HepG2 (cell line): ENCODE results near the gene SAE1. TPM values are rescaled to one million over a fixed set of nuclear protein-coding genes. Genes with fewer than 3 reads are reported as not detected.

Experiments used
- CAMTA2 ChIP-seq: sonication (generic); formaldehyde crosslinking; IDR thresholded peaks from 2 replicates; pipeline ENCODE4 v1.4.0; 2020; ENCODE audit warnings: mild to moderate bottlenecking, missing genetic modification reagents, borderline replicate concordance
- FOXA3 ChIP-seq: IDR thresholded peaks from 2 replicates; pipeline ENCODE4 v1.6.1; 2016; ENCODE audit warnings: missing genetic modification reagents, missing compliant biosample characterization
- HNRNPH1 ChIP-seq: fragments of 200-400 bp; formaldehyde crosslinking; optimal IDR thresholded peaks from 2 replicates; pipeline ENCODE3; 2017; ENCODE audit warnings: mild to moderate bottlenecking, low read depth, low read length
- KLF15 ChIP-seq: sonication (generic); formaldehyde crosslinking; IDR thresholded peaks from 2 replicates; pipeline ENCODE4 v1.8.1; 2023; ENCODE audit warnings: borderline replicate concordance, mild to moderate bottlenecking, inconsistent platforms, missing genetic modification reagents, mixed read lengths
- KLF9 ChIP-seq: IDR thresholded peaks from 2 replicates; pipeline ENCODE4 v1.6.1; 2016; ENCODE audit warnings: low read depth
- MAZ ChIP-seq, 2 experiments: sonication (generic) in 1 of 2; formaldehyde crosslinking in 1 of 2; IDR thresholded peaks; 2 replicates each; pipeline versions ENCODE4 v1.5.0 to v1.6.1; 2012 to 2020; ENCODE audit warnings: low read depth in 2 of 2, mild to moderate bottlenecking in 2 of 2, borderline replicate concordance in 1 of 2, improper control_type of control experiment in 1 of 2, low read length in 1 of 2, missing genetic modification reagents in 1 of 2, moderate library complexity in 1 of 2
- NCOR1 ChIP-seq: fragments of 200-600 bp; sonication (generic); IDR thresholded peaks from 2 replicates; pipeline ENCODE4 v1.7.0; 2017; ENCODE audit warnings: antibody characterized with exemption, low read length, borderline replicate concordance
- SNAPC2 ChIP-seq: sonication (generic); formaldehyde crosslinking; IDR thresholded peaks from 2 replicates; pipeline ENCODE4 v1.8.1; 2022; ENCODE audit warnings: mild to moderate bottlenecking, missing genetic modification reagents
- TFE3 ChIP-seq: IDR thresholded peaks from 2 replicates; pipeline ENCODE4 v1.6.1; 2016
- THRA ChIP-seq: sonication (generic); formaldehyde crosslinking; IDR thresholded peaks from 2 replicates; pipeline ENCODE4 v1.4.0; 2020; ENCODE audit warnings: missing genetic modification reagents, borderline replicate concordance
- ZFP91 ChIP-seq: sonication (generic); formaldehyde crosslinking; IDR thresholded peaks from 2 replicates; pipeline ENCODE4 v1.9.0; 2022; ENCODE audit warnings: missing genetic modification reagents, mild to moderate bottlenecking, borderline replicate concordance
- ZHX2 ChIP-seq, 2 experiments: sonication (generic) in 1 of 2; formaldehyde crosslinking in 1 of 2; IDR thresholded peaks; 2 replicates each; pipeline versions ENCODE4 v1.6.1 to v1.9.0; 2014 to 2022; ENCODE audit warnings: antibody characterized with exemption in 1 of 2, borderline replicate concordance in 1 of 2, inconsistent platforms in 1 of 2, low read depth in 1 of 2, missing genetic modification reagents in 1 of 2
- ZNF10 ChIP-seq: sonication (generic); formaldehyde crosslinking; IDR thresholded peaks from 2 replicates; pipeline ENCODE4 v1.4.0; 2020; ENCODE audit warnings: mild to moderate bottlenecking, low read depth, missing genetic modification reagents, borderline replicate concordance
- ZNF30 ChIP-seq: sonication (generic); formaldehyde crosslinking; IDR thresholded peaks from 2 replicates; pipeline ENCODE4 v1.5.0; 2020; ENCODE audit warnings: mild to moderate bottlenecking, missing genetic modification reagents
- ZNF678 ChIP-seq: sonication (generic); formaldehyde crosslinking; IDR thresholded peaks from 2 replicates; pipeline ENCODE4 v1.4.0; 2020; ENCODE audit warnings: mild to moderate bottlenecking, missing genetic modification reagents
- ZNF792 ChIP-seq: IDR thresholded peaks from 2 replicates; pipeline ENCODE4 v1.6.1; 2016
- ZSCAN31 ChIP-seq: sonication (generic); formaldehyde crosslinking; IDR thresholded peaks from 2 replicates; pipeline ENCODE4 v1.5.0; 2020; ENCODE audit warnings: low read depth, mild to moderate bottlenecking, missing genetic modification reagents
- polyA plus RNA-seq, 8 experiments: library from polyadenylated mRNA; depleted of rRNA in 3 of 8; stranded (reverse) in 7 of 8; unstranded in 1 of 8; fragments of >200 nt; fragmentation: Illumina TruSeq in 4 of 8; extraction: Trizol in 4 of 8; gene quantifications; 2 replicates each; pipeline versions ENCODE4 v1.2.1 to v1.2.3, GENCODE V29; 2011 to 2016; ENCODE audit warnings: low read depth in 4 of 8, missing spikeins in 1 of 8, mixed read lengths in 1 of 8; ENCODE audit not compliant: insufficient read depth in 1 of 8
- total RNA-seq, 5 experiments: library from RNA; depleted of rRNA; stranded (reverse); fragments of >200 nt; fragmentation: Illumina TruSeq; extraction: Trizol; gene quantifications; 2 replicates each; pipeline ENCODE4 v1.2.3, GENCODE V29; 2016; ENCODE audit warnings: low read depth in 1 of 5

SAE1 gene
- total and polyA plus RNA-seq, 2 of the 13 experiments (the other 11 are each of a cell fraction or from before 2014, with no cell fraction given): 87.6 to 197 TPM

GRCh38 chr19:47112166-47112996 is 18.3 kb upstream of the SAE1 start (continued):
- no peak for TF ChIP-seq ZHX2 (IDR thresholded peaks at IDR 0.05; ENCODE audit: low read depth)
- no peak for TF ChIP-seq ZHX2 (CRISPR knock-in tag; IDR thresholded peaks at IDR 0.05; ENCODE audit: borderline replicate concordance)
- TF ChIP-seq FOXA3 (CRISPR knock-in tag): peak; percentile 21; the same call in 1 of the 2 replicates
- TF ChIP-seq ZNF10 (CRISPR knock-in tag): no peak
- TF ChIP-seq NCOR1: 0 out of 2 replicates have a peak, but pooled peaks have one; percentile 27
- peak; percentile 31; the same call in 1 of the 2 replicates for TF ChIP-seq THRA (CRISPR knock-in tag)
- TF ChIP-seq ZNF792 (CRISPR knock-in tag): no peak
- peak; percentile 13; the same call in 1 of the 2 replicates for TF ChIP-seq ZNF678 (CRISPR knock-in tag)
- TF ChIP-seq KLF9 (CRISPR knock-in tag): no peak
- no peak for TF ChIP-seq CAMTA2 (CRISPR knock-in tag)
- no peak for TF ChIP-seq HNRNPH1
- TF ChIP-seq ZNF30 (CRISPR knock-in tag): no peak
- peak; percentile 12; the same call in 1 of the 2 replicates for TF ChIP-seq KLF15 (CRISPR knock-in tag)
- TF ChIP-seq ZSCAN31: no peak; the same call in none of the 2 replicates
- peak; percentile 41; the same call in 1 of the 2 replicates for TF ChIP-seq ZFP91 (CRISPR knock-in tag)
- TF ChIP-seq SNAPC2 (CRISPR knock-in tag): no peak
- no peak; the same call in none of the 2 replicates for TF ChIP-seq MAZ (IDR thresholded peaks at IDR 0.05; ENCODE audit: borderline replicate concordance, low read depth, low read length)
- TF ChIP-seq MAZ (CRISPR knock-in tag; IDR thresholded peaks at IDR 0.05; ENCODE audit: low read depth): peak; percentile 69
- no peak for TF ChIP-seq TFE3 (CRISPR knock-in tag)
